Measurements from ENCODE around the gene RFLNA.
"Not testable (repeated sequence)": the region's sequence is repeated elsewhere in the genome, so short reads cannot be mapped to it uniquely, and the experiment has no call there.

Gene RFLNA

DNA sequence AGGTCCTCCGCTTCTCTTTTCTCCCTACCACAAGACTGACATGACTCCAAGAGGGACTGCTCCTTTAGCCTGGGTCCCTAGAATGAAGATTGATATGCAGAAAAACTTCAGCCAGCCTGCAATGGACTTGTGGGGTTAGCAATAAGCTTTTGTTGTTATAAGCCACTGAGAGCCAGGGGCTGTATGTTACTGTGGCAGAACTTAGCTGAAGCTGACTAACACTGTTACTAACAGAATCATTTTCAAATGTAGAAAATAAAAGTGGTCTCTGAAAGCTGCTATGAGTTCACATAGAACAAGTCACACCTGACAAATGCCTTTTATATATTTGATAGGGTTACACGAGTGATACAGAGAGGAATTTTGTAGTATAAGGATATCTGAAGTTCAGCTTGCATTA, 13.6 kb upstream of the RFLNA start:
- DNase-seq (ENCODE audit: low read depth in 3 of 3, low spot score in 1 of 3), result no peak

GRCh38 chr12:124282287-124282686, 12.6 kb upstream of the RFLNA start:
- no peak for DNase-seq (ENCODE audit: low read depth in 3 of 3, low spot score in 1 of 3)

DNA sequence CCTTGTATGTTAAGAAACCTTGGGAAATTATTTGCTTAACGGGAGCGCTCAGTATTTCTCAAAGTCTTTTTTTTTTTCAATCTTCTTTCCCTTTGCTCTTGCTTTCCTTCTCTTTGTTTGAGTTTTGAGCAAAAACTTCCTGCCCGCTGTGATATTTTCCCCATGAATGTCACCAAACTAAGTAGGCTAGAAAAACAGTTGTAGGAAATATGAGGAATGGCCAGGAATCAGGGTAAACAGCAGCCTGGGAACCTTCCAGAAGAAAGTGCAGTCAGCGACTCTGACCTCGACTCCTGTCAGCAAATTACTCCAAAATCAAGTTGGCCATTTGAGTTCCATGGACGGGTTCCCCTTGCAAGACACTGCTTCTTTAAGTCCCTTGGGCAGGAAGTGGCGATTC, 11.6 kb upstream of the RFLNA start:
- DNase-seq (ENCODE audit: low read depth in 3 of 3, low spot score in 1 of 3), result no peak

DNA sequence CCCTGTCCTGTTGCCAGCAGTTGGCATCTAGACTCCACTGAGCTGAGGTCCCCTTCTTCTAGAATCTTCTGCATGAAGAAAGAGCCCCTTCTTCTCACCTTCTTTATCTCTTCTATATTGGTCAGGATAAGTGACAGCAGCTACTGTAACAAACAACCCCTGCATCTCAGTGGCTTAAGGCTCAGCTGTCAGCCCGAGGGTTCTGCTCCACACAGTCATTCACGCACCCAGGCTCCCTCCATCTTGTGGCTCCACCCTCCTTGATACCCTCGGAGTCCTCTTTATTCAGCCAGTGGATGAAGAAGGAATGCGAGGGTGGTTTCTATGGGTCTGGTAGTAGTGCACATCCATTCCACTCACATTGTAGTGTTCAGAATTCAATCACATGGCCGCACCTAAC, 10.5 kb upstream of the RFLNA start:
- no peak for DNase-seq (ENCODE audit: low read depth in 3 of 3, low spot score in 1 of 3)

DNA sequence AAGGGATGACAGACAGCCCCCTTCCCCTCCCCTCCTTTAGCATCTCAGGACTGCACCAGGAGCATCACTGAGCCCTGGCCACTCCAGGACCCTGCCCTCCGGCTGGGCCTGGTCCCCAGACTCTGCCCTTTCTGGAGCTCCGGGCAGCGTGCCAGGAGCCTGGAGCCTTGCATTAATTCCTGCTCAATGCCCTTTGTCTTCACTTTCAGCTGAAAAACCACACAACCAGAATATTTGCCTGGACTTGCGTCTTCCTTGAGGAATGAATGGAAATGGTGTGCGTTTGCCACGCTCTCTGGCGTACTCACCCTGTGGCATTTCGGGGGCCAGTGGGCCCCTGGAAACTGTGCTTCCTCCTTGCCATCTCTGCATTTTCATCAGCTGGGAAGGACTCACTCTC, 8.5 kb upstream of the RFLNA start:
- DNase-seq (ENCODE audit: low read depth in 3 of 3, low spot score in 1 of 3), result no peak

DNA sequence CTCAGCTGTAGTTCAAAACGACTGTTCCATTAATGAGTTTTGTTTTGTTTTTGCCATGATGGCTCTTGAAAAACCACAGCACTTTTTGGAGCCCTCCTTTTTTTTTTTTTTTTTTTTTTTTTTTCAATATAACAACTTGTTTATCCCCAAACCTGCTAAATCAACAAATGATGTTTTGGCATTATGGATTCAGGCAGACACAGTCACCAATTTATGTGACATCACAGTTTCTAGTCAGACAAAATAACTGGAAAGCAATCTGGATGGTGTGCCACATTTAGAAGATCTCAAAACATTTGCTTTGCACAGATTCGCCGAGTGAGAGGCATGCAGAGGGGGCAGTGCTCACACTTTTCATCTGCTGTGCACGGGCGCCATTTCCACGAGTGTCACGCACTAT, 7.9 kb upstream of the RFLNA start:
- DNase-seq (ENCODE audit: low read depth in 3 of 3, low spot score in 1 of 3), result no peak

DNA sequence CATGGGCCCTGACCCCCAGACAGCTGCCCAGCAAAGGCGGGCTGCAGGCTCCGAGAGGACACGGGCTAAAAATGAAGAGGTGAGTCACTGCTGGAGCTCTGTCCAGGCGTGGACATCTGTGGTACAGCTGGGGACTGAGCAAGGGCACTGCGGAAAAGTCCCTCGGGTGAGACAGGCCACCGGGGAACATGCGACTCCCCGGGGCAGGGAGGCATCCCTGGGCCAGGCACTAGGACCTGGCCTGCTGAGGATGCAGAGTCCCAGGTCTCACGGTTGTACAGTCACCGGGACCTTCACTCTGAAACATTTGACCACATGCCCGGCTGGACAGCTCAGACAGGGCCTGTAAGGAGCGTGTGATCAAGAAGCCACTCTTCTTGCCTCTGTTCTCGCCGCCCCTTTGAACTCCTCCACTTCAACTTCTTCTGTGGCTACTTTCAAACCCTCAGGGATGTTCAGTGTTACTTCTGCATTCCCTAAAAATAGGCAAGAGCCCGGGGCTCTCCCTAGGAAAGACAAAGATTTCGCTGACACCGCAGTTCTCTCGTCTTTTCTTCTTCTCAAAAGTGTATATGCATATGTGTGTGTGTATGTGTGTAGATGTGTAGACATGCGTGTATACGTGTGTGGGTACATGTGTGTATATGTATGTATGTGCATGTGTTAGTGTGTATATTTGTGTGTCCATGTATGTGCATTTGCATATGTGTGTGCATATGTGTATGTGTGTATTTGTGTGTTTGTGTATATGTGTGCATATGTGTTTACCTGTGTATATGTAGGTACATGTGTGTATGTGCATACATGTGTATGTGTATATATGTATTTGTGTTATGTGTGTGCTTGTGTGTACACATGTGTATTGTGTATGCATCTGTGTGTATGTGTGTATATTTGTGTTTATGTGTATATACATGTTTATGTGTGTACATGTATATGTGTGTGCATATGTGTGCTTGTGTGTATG, 5.0 kb upstream of the RFLNA start:
- DNase-seq (ENCODE audit: low read depth in 3 of 3, low spot score in 1 of 3), result no peak

DNA sequence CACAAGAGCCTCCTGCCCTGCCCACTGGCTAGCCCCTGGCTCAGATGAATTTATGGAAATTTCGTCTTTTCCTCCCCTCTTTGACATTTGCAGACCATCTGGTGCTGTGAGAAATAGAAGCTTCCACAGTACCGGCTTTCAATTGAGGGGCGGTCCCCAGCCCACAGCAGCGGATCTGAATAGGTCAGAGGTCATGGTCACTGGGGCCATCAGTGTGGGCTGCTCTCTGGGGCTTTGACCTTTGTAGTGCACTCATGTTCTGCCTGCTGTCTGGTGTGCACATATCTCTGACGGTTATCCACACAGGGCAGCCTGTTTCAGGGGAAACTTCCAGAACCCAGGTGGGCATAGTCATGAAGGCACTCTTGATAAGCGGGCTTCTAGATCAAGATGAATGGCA, 2.5 kb upstream of the RFLNA start:
- DNase-seq (ENCODE audit: low read depth in 3 of 3, low spot score in 1 of 3), result no peak

DNA sequence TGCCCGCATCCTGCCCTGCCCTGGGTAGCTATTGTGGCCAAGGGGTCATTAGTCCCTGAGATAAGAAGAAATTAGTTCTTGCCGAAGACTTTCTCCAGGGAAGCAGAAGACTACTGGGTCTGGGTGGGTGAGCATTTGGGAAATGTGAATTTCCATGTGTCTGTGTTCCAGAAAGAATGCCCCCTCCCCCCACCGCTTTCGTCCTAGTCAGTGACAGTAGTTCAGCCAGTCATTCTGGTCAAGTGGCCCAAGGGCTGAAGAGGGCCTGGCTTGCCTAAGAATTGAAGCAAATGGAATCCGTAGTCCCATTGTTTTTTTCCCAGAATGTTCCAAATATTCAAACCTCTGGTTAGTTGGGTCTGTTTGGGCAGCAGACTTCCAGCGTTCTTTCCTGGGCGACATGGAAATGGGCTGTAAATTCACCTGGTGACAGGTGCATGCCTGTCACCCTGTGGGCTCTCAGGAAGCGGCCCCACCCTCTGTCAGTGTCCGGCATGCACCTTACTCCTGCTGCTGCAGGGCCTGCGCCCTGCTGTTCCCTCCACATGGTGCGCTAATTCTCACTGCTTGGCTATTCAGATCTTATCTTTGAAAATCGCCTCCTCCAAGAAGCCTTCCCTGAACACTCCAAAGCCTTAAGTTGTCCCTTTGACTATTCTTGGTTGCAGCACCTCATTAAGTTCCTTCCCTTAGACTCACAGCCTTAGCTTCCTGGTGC, 1.4 kb upstream of the RFLNA start:
- no peak for DNase-seq (ENCODE audit: low read depth in 3 of 3, low spot score in 1 of 3)

DNA sequence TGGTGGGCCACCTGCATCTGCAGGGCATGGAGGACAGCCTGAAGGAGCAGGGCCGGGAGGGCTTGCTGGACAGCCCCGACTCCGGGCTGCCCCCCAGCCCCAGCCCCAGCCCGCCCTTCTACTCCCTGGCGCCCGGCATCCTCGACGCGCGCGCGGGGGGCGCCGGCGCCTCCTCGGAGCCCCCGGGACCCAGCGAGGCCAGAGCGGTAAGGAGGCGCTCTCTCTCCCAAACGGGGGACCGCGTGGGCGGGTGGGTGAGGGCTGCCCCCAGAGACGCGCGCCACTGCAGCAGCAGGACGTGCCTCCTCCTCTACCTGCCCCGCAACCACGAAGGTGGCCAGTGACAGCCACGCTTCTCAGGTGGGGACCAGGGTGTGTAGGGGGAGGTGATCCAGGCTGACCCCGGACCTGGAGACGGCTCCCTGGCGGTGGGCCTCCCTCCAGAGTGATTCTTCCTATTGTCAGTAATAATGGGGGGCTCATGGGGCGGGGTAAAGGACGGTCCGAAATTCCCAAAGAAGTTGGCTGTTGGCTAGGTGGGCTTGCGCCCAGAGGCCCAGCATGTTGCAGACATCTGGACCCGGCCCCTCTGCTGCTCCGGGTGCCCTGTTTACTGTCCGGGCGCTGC, 652 bp downstream of the RFLNA start:
- no peak for DNase-seq (ENCODE audit: low read depth in 3 of 3, low spot score in 1 of 3)

- DNase-seq (ENCODE audit: low read depth in 3 of 3, low spot score in 1 of 3), result no peak
Observed at GRCh38 chr12:124296295-124296915, 1.5 kb downstream of the RFLNA start.

GRCh38 chr12:124296916-124297351, 2.0 kb downstream of the RFLNA start:
- DNase-seq (ENCODE audit: low read depth in 3 of 3, low spot score in 1 of 3), result no peak

- DNase-seq (ENCODE audit: low read depth in 3 of 3, low spot score in 1 of 3), result no peak
Observed at GRCh38 chr12:124297389-124297788, 2.5 kb downstream of the RFLNA start.

GRCh38 chr12:124297856-124298255, 3.0 kb downstream of the RFLNA start:
- DNase-seq (ENCODE audit: low read depth in 3 of 3, low spot score in 1 of 3), result no peak

DNA sequence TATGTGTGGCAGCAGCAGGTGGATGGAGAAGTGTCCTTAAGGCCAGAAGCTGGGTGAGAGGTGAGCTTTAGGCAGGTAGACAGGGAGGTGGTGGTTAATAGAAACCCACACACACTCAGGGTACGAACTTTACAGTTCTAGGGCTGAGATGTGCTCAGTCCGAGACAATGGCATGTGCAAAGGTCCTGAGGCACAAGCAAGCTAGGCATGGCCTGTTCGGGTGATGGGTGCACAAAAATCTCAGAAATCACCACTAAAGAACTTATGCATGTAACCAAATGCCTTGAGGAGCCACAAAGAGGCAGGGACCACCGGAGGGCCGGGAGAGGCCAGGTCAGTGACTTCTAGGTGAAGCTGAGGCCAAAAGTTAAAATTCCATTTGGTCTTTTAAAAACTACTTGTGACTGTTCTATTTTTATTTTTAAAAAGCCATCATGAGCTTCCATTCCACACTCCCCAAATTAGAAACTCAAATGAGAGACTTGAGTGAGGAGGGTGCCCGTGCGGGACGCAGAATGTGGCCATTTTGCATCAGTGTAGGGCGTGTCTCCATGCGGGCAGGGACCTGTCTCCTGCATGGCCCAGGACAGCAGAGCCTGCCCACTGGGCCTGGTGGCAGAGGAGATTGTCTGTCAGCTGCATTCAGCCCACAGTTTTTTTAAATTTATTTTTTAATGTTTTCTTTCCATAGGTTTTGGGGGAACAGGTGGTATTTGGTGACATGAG, 4.0 kb downstream of the RFLNA start:
- no peak for DNase-seq (ENCODE audit: low read depth in 3 of 3, low spot score in 1 of 3)

GRCh38 chr12:124299628-124300388, 4.9 kb downstream of the RFLNA start:
- no peak for DNase-seq (ENCODE audit: low read depth in 3 of 3, low spot score in 1 of 3)

DNA sequence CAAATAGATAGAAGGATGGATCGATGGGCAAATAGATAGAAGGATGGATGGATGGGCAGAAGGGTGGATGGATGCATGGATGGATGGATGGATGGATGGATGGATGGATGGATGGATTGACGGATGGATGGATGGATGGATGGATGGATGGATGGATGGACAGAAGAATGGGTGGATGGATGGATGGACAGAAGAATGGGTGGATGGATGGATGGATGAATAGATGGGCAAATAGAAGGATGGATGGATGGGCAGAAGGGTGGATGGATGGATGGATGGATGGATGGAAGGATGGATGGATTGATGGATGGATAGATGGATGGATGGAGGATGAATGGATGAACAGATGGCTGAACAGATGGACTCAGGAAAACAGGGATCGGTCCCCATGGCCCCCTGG, 5.8 kb downstream of the RFLNA start:
- not testable (repeated sequence) for DNase-seq (ENCODE audit: low read depth in 3 of 3, low spot score in 1 of 3)

DNA sequence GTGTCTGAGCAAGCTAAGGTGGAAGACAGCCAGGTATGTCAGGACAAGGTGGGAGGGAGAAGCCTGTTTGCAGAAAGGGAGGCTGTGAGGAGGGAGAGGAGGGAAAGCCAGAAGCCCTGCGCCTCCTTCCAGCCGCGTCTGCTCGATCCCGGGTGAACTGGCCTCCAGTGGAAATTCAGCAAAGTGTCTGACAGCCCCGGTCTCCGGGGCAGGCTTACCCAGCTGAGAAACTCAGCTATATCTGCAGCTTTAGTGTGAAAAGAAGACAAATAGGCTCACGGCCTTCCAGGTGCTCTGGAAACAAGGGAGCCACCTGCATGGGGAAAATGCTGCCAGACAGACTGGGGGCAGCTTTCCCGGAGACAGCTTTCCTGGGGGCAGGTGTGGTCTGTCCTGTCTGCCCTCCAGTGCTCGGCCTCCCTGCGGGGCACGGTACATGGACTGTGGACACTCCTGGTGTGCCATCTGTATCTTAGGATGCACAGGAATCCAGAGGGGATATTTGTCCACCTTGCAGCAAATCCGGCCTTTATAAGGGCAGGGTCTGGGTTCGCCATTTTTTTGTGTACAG, 6.3 kb downstream of the RFLNA start:
- DNase-seq (ENCODE audit: low read depth in 3 of 3, low spot score in 1 of 3), result no peak

- no peak for DNase-seq (ENCODE audit: low read depth in 3 of 3, low spot score in 1 of 3)
Observed at GRCh38 chr12:124302241-124302806, 7.4 kb downstream of the RFLNA start.

All from stimulated activated CD4-positive, alpha-beta T cell treated with anti-CD3 and anti-CD28 coated beads, TNF-alpha, amount 100 ng/mL, for 1 hour (primary cell).